Large intestine (tissue), 3 donors: ENCODE measurements around the gene KHSRP. TPM values are rescaled to one million over a fixed set of nuclear protein-coding genes. Genes with fewer than 3 reads are reported as not detected.

Experiments
- DNase-seq, 2 donors: peaks; one replicate each; pipeline versions ENCODE4 v3.0.0 to v3.0.0-alpha.2; 2013
- H3K27ac ChIP-seq: one replicate; pipeline ENCODE4 v1.5.1; 2013; ENCODE audit warnings: low read length
- H3K27me3 ChIP-seq: 2 replicates; pipeline ENCODE4 v1.6.1; 2013; ENCODE audit warnings: low read length; ENCODE audit not compliant: control insufficient read depth, insufficient read depth
- H3K36me3 ChIP-seq: 2 replicates; pipeline ENCODE4 v1.6.1; 2013; ENCODE audit warnings: low read length; ENCODE audit not compliant: control insufficient read depth, insufficient read depth
- H3K4me1 ChIP-seq: one replicate; pipeline ENCODE4 v1.6.1; 2013; ENCODE audit warnings: low read length; ENCODE audit not compliant: control insufficient read depth, insufficient read depth
- H3K4me3 ChIP-seq: one replicate; pipeline ENCODE4 v1.5.1; 2013; ENCODE audit warnings: low read length
- H3K9me3 ChIP-seq: one replicate; pipeline ENCODE4 v1.6.1; 2013; ENCODE audit warnings: mild to moderate bottlenecking, low read depth, low read length, moderate library complexity; ENCODE audit not compliant: control insufficient read depth
- WGBS: methylation state at CpG from one replicate; pipeline ENCODE4 v1.1.5; 2013; ENCODE audit warnings: low lambda C conversion rate; ENCODE audit not compliant: insufficient coverage; 5-methylcytosine and 5-hydroxymethylcytosine counted together
- polyA plus RNA-seq: library from polyadenylated mRNA; unstranded; fragments of 120-200 nt; gene quantifications from one replicate; pipeline ENCODE4 v1.2.1, GENCODE V29; 2013

Gene KHSRP
- polyA plus RNA-seq, 1 donor, result 238 TPM

- Histone ChIP-seq H3K27me3 (no peaks in the 10 kb centered on the region), H3K27ac (no peak overlapping the region), H3K4me3 (no peak overlapping the region), H3K36me3 (peaks cover 27% of the 10 kb centered on the region), H3K4me1 (peaks cover 5% of the 10 kb centered on the region), H3K9me3 (no peaks in the 10 kb centered on the region)
- WGBS, result no CpG with 5 or more reads among the region's 29 CpGs
- no peak for DNase-seq
Observed at GRCh38 chr19:6374711-6375410, 49.8 kb downstream of the KHSRP start.

GRCh38 chr19:6374161-6374709, 50.4 kb downstream of the KHSRP start:
- peak overlapping the region; percentile 50 for H3K4me3 ChIP-seq
- H3K36me3 ChIP-seq, result peaks cover 25% of the 10 kb centered on the region
- peak overlapping the region; percentile 74 for H3K27ac ChIP-seq
- no CpG with 5 or more reads among the region's 29 CpGs for WGBS
- H3K27me3 ChIP-seq, result no peaks in the 10 kb centered on the region
- no peak for DNase-seq
- H3K9me3 ChIP-seq, result no peaks in the 10 kb centered on the region
- H3K4me1 ChIP-seq, result peaks cover 5% of the 10 kb centered on the region

- peaks cover 27% of the 10 kb centered on the region for H3K36me3 ChIP-seq
- peaks cover 5% of the 10 kb centered on the region for H3K4me1 ChIP-seq
- peak overlapping the region; percentile 74 for H3K27ac ChIP-seq
- no peak for DNase-seq
- no CpG with 5 or more reads among the region's 5 CpGs for WGBS
- H3K27me3 ChIP-seq, result no peaks in the 10 kb centered on the region
- no peaks in the 10 kb centered on the region for H3K9me3 ChIP-seq
- peak overlapping the region; percentile 50 for H3K4me3 ChIP-seq
Observed at GRCh38 chr19:6373813-6374108, 50.9 kb downstream of the KHSRP start.

GRCh38 chr19:6373096-6373812, 51.4 kb downstream of the KHSRP start:
- no peaks in the 10 kb centered on the region for H3K9me3 ChIP-seq
- peak; percentile 97 to 99 for DNase-seq
- no peaks in the 10 kb centered on the region for H3K27me3 ChIP-seq
- WGBS, result no CpG with 5 or more reads among the region's 53 CpGs
- peaks cover 27% of the 10 kb centered on the region for H3K36me3 ChIP-seq
- peaks cover 5% of the 10 kb centered on the region for H3K4me1 ChIP-seq
- H3K4me3 ChIP-seq, result peak overlapping the region; percentile 93
- H3K27ac ChIP-seq, result peak overlapping the region; percentile 100

- Histone ChIP-seq H3K4me3 (peak within 1 kb of the TSS; percentile 93), H3K4me1 (peaks cover 5% of the 10 kb centered on the region), H3K36me3 (peaks cover 33% of the 10 kb centered on the region), H3K27me3 (no peaks in the 10 kb centered on the region), H3K9me3 (no peaks in the 10 kb centered on the region), H3K27ac (peak within 1 kb of the TSS; percentile 100)
- WGBS, result no CpG with 5 or more reads among the region's 47 CpGs
- DNase-seq, result peak; percentile 100
Observed at GRCh38 chr19:6372594-6373095, 52.0 kb downstream of the KHSRP start, which contains the start of gene ALKBH7. Gene ALKBH7, plus strand, starts transcription at chr19:6372794. Its CDS starts 27 bp downstream, at chr19:6372821.

GRCh38 chr19:6364353-6364752, 60.3 kb downstream of the KHSRP start:
- WGBS, result no CpG with 5 or more reads among the region's 21 CpGs
- peaks cover 52% of the 10 kb centered on the region for H3K36me3 ChIP-seq
- H3K4me1 ChIP-seq, result peaks cover 2% of the 10 kb centered on the region
- H3K9me3 ChIP-seq, result no peaks in the 10 kb centered on the region
- no peaks in the 10 kb centered on the region for H3K27me3 ChIP-seq
- DNase-seq, result no peak
- no peak overlapping the region for H3K27ac ChIP-seq
- H3K4me3 ChIP-seq, result no peak overlapping the region

Other genes starting within 250 kb of the KHSRP start
- 44.3 TPM for gene MLLT1, start 144.8 kb downstream of the KHSRP start, polyA plus RNA-seq
- 0.04 TPM for gene ACER1, start 91.2 kb downstream of the KHSRP start, polyA plus RNA-seq
- 49.3 TPM for gene CLPP, start 63.3 kb downstream of the KHSRP start, polyA plus RNA-seq
- gene ALKBH7, start 52.0 kb downstream of the KHSRP start, polyA plus RNA-seq, result 97.9 TPM
- 2.5 TPM for gene PSPN, start 48.9 kb downstream of the KHSRP start, polyA plus RNA-seq
- gene GTF2F1, start 31.6 kb downstream of the KHSRP start, polyA plus RNA-seq, result 99.4 TPM
- gene SLC25A41, start 9.0 kb upstream of the KHSRP start, polyA plus RNA-seq, result 0.36 TPM
- gene SLC25A23, start 35.0 kb upstream of the KHSRP start, polyA plus RNA-seq, result 27.9 TPM
- gene CRB3, start 39.5 kb upstream of the KHSRP start, polyA plus RNA-seq, result 41.7 TPM
- gene DENND1C, start 57.0 kb upstream of the KHSRP start, polyA plus RNA-seq, result 40.4 TPM
- gene TUBB4A, start 77.5 kb upstream of the KHSRP start, polyA plus RNA-seq, result 7.3 TPM
- gene TNFSF9, start 106.2 kb upstream of the KHSRP start, polyA plus RNA-seq, result 0.19 TPM
- gene CD70, start 166.3 kb upstream of the KHSRP start, polyA plus RNA-seq, result not detected
- 1.1 TPM for gene TNFSF14, start 245.3 kb upstream of the KHSRP start, polyA plus RNA-seq